ENCODE measurements around the gene MRPL33.
"Not testable (repeated sequence)": the region's sequence is repeated elsewhere in the genome, so short reads cannot be mapped to it uniquely, and the experiment has no call there.

DNA sequence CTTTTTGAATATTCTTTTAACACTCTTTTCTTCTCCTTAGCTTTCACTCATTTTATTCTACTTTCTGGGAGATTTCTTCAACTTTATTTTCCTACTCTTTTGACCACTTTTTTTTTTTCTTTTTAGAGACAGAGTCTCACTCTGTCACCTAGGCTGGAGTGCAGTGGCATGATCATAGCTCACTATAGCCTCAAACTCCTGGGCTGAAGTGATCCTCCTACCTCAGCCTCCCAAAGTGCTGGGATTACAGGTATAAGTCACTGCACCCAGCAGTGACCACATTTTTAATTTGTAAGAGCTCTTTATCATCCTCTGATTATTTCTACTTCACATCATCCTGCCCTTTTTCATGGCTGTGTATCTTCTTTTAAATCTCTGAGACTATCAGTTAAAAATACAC lies 26.0 kb upstream of the MRPL33 start:
- TF ChIP-seq, protein P1, sequence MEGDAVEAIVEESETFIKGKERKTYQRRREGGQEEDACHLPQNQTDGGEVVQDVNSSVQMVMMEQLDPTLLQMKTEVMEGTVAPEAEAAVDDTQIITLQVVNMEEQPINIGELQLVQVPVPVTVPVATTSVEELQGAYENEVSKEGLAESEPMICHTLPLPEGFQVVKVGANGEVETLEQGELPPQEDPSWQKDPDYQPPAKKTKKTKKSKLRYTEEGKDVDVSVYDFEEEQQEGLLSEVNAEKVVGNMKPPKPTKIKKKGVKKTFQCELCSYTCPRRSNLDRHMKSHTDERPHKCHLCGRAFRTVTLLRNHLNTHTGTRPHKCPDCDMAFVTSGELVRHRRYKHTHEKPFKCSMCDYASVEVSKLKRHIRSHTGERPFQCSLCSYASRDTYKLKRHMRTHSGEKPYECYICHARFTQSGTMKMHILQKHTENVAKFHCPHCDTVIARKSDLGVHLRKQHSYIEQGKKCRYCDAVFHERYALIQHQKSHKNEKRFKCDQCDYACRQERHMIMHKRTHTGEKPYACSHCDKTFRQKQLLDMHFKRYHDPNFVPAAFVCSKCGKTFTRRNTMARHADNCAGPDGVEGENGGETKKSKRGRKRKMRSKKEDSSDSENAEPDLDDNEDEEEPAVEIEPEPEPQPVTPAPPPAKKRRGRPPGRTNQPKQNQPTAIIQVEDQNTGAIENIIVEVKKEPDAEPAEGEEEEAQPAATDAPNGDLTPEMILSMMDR (IDR thresholded peaks at IDR 0.05), result not testable (repeated sequence)
- TF ChIP-seq, protein P2, sequence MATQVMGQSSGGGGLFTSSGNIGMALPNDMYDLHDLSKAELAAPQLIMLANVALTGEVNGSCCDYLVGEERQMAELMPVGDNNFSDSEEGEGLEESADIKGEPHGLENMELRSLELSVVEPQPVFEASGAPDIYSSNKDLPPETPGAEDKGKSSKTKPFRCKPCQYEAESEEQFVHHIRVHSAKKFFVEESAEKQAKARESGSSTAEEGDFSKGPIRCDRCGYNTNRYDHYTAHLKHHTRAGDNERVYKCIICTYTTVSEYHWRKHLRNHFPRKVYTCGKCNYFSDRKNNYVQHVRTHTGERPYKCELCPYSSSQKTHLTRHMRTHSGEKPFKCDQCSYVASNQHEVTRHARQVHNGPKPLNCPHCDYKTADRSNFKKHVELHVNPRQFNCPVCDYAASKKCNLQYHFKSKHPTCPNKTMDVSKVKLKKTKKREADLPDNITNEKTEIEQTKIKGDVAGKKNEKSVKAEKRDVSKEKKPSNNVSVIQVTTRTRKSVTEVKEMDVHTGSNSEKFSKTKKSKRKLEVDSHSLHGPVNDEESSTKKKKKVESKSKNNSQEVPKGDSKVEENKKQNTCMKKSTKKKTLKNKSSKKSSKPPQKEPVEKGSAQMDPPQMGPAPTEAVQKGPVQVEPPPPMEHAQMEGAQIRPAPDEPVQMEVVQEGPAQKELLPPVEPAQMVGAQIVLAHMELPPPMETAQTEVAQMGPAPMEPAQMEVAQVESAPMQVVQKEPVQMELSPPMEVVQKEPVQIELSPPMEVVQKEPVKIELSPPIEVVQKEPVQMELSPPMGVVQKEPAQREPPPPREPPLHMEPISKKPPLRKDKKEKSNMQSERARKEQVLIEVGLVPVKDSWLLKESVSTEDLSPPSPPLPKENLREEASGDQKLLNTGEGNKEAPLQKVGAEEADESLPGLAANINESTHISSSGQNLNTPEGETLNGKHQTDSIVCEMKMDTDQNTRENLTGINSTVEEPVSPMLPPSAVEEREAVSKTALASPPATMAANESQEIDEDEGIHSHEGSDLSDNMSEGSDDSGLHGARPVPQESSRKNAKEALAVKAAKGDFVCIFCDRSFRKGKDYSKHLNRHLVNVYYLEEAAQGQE (IDR thresholded peaks at IDR 0.05; ENCODE audit: low read depth, low read length), result not testable (repeated sequence)
- not testable (repeated sequence) for TF ChIP-seq POLR2AphosphoS5 (IDR thresholded peaks at IDR 0.05; ENCODE audit: low read depth, low read length); SIN3A (IDR thresholded peaks at IDR 0.05; ENCODE audit: borderline replicate concordance, low read depth, low read length); GABPA (IDR thresholded peaks at IDR 0.05; ENCODE audit: low read depth); EZH2phosphoT487 (IDR thresholded peaks at IDR 0.05; ENCODE audit: borderline replicate concordance, low read depth); JUND (IDR thresholded peaks at IDR 0.05); RAD21 (IDR thresholded peaks at IDR 0.05; ENCODE audit: low read length); YY1 (IDR thresholded peaks at IDR 0.05; ENCODE audit: low read depth); NRF1 (IDR thresholded peaks at IDR 0.05; ENCODE audit: low read depth, low read length)
- TF ChIP-seq, protein P3, sequence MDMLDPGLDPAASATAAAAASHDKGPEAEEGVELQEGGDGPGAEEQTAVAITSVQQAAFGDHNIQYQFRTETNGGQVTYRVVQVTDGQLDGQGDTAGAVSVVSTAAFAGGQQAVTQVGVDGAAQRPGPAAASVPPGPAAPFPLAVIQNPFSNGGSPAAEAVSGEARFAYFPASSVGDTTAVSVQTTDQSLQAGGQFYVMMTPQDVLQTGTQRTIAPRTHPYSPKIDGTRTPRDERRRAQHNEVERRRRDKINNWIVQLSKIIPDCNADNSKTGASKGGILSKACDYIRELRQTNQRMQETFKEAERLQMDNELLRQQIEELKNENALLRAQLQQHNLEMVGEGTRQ (IDR thresholded peaks at IDR 0.05; ENCODE audit: borderline replicate concordance, low read depth, low read length), result not testable (repeated sequence)

Measured in SK-N-SH (cell line).